ENCODE results near the gene CNOT4.

DNA sequence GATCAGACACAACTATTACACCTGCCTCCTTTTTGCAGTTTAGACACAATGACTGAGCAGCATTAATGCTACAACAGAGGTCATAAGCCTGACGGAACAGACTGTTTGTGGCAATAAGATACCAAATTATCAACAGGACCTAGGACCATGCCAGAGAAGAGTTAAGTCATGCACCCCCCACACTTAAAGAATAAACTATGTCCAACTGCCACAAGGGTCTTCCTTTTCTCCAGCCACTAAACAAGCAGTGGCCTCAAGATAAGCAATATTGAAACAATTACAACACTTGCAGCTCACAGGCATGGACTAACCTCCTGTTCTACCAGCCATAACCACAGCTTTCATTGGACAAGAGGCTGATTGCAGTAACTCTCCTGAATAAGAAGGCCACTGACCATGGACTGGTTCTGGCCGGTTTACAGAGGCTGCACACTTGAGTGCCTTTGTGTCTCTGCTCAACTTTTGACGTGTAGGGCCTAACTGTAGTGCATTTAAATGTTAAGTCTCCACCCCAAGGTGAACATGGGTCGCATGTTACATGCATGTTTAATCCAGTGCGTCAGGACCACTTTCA lies 171.8 kb downstream of the CNOT4 start:
- TF ChIP-seq POLR2A (IDR thresholded peaks at IDR 0.05; ENCODE audit: low read length) (no peak), GATA1 (IDR thresholded peaks at IDR 0.05; ENCODE audit: low read depth, low read length) (no peak)

Measured in erythroblast (primary cell).